D721Med (cell line): ENCODE data around the gene PRPSAP2.

Source experiments
- DNase-seq: peaks from one replicate; pipeline ENCODE4 v3.0.0; 2011; ENCODE audit warnings: low spot score; ENCODE audit not compliant: insufficient read length
- FAIRE-seq: peaks from 2 replicates; lab custom pipeline; 2011; peaks lifted over from hg19 to GRCh38; lab: Jason Lieb, UNC
- CTCF ChIP-seq: IDR thresholded peaks from 2 replicates; pipeline ENCODE4 v1.5.1; 2012; ENCODE audit warnings: mild to moderate bottlenecking, control low read depth; ENCODE audit not compliant: insufficient read depth; ENCODE audit errors: missing control alignments

PRPSAP2 gene

GRCh38 chr17:18896146-18896545 is 38.2 kb downstream of the PRPSAP2 start:
- FAIRE-seq (no peak), DNase-seq (no peak)
- no peak for TF ChIP-seq CTCF

GRCh38 chr17:18896947-18897346 is 39.0 kb downstream of the PRPSAP2 start:
- no peak for FAIRE-seq

GRCh38 chr17:18904482-18904881 is 46.6 kb downstream of the PRPSAP2 start:
- no peak for DNase-seq
- TF ChIP-seq CTCF, result no peak
- FAIRE-seq, result no peak

More at GRCh38 chr17:18896947-18897346, 39.0 kb downstream of the PRPSAP2 start:
- no peak for DNase-seq
- TF ChIP-seq CTCF, result no peak

- DNase-seq (no peak), FAIRE-seq (no peak)
- TF ChIP-seq CTCF, result no peak
These were observed 47.3 kb downstream of the PRPSAP2 start for GRCh38 chr17:18905226-18905625.

- no peak for FAIRE-seq
- no peak for DNase-seq
- TF ChIP-seq CTCF, result no peak
These were observed 52.4 kb downstream of the PRPSAP2 start for GRCh38 chr17:18910326-18910725.

- no peak for TF ChIP-seq CTCF
- FAIRE-seq (no peak), DNase-seq (no peak)
These were observed 53.0 kb downstream of the PRPSAP2 start for GRCh38 chr17:18910881-18911280.

- FAIRE-seq (no peak), DNase-seq (no peak)
- TF ChIP-seq CTCF, result no peak
These were observed 59.0 kb downstream of the PRPSAP2 start for GRCh38 chr17:18916816-18917500.
